ENCODE data around the gene PTPRG. TPM values are rescaled to one million over a fixed set of nuclear protein-coding genes. Genes with fewer than 3 reads are reported as not detected.

PTPRG gene
- total and polyA plus RNA-seq, 2 donors (not counting 3 experiments of a cell fraction or from before 2014, with no cell fraction given), result 8.9 to 39.1 TPM

GRCh38 chr3:62028236-62028635 is 466.9 kb downstream of the PTPRG start:
- Histone ChIP-seq H3K79me2 (ENCODE audit: control insufficient read depth, insufficient read depth, low read length) (no peaks in the 10 kb centered on the region), H3K9me3 (replicated peaks; ENCODE audit: control insufficient read depth, insufficient read depth, low read length) (no peaks in the 10 kb centered on the region), H3K4me1 (ENCODE audit: control insufficient read depth, extremely low read depth, insufficient read depth, low read length) (no peaks in the 10 kb centered on the region), H3K27me3 (ENCODE audit: control insufficient read depth in 2 of 2, insufficient read depth in 2 of 2, low read length in 2 of 2) (no peaks in the 10 kb centered on the region), H4K20me1 (replicated peaks; ENCODE audit: control insufficient read depth, extremely low read depth, insufficient read depth, low read length) (no peaks in the 10 kb centered on the region), H3K36me3 (ENCODE audit: control insufficient read depth in 2 of 2, extremely low read depth in 1 of 2, insufficient read depth in 2 of 2, low read length in 2 of 2) (no peaks in the 10 kb centered on the region), H3K4me3 (replicated peaks in 1 of 3; ENCODE audit: insufficient read depth in 1 of 3, low read depth in 1 of 3, low read length in 3 of 3) (no peak overlapping the region), H3K27ac (ENCODE audit: insufficient read depth, low read depth, low read length) (no peak overlapping the region), H3K9ac (replicated peaks; ENCODE audit: extremely low read depth, insufficient read depth, low read length) (no peak overlapping the region), H3K4me2 (ENCODE audit: insufficient read depth, low read length) (no peak overlapping the region), H2AFZ (ENCODE audit: low read depth, low read length) (no peak overlapping the region), H3K9me1 (replicated peaks; ENCODE audit: control insufficient read depth, extremely low read depth, insufficient read depth, low read length) (no peaks in the 10 kb centered on the region)
- dilution Hi-C loops (cut with MboI; ENCODE audit: extremely low pct_ligation_motif_present, low sequenced_read_pairs) (no loop called here), intact Hi-C loops (cut with micrococcal nuclease) (no loop called here)
- no peak for DNase-seq (ENCODE audit: low read depth, low spot score)
- FAIRE-seq, result no peak
- BruUV-seq (replicated peaks), result no TSS peak
- CTCF ChIA-PET, result no interaction called here
- no peak for TF ChIP-seq FOS (IDR thresholded peaks at IDR 0.05; ENCODE audit: borderline replicate concordance, insufficient read depth, low read length)
- TF ChIP-seq, protein P1, sequence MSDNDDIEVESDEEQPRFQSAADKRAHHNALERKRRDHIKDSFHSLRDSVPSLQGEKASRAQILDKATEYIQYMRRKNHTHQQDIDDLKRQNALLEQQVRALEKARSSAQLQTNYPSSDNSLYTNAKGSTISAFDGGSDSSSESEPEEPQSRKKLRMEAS (IDR thresholded peaks at IDR 0.05; ENCODE audit: insufficient read depth, insufficient read length), result no peak
- TF ChIP-seq MYC (IDR thresholded peaks at IDR 0.05; ENCODE audit: low read depth, low read length), result no peak
- no peak for TF ChIP-seq POLR2A (IDR thresholded peaks at IDR 0.05; ENCODE audit: low read depth, low read length)
- no peak for TF ChIP-seq GATA2 (IDR thresholded peaks at IDR 0.05; ENCODE audit: insufficient read depth, insufficient read length, low read depth, low read length)
- TF ChIP-seq EZH2 (IDR thresholded peaks at IDR 0.05; ENCODE audit: borderline replicate concordance, low read depth, low read length, severe bottlenecking), result no peak
- TF ChIP-seq, protein P2, sequence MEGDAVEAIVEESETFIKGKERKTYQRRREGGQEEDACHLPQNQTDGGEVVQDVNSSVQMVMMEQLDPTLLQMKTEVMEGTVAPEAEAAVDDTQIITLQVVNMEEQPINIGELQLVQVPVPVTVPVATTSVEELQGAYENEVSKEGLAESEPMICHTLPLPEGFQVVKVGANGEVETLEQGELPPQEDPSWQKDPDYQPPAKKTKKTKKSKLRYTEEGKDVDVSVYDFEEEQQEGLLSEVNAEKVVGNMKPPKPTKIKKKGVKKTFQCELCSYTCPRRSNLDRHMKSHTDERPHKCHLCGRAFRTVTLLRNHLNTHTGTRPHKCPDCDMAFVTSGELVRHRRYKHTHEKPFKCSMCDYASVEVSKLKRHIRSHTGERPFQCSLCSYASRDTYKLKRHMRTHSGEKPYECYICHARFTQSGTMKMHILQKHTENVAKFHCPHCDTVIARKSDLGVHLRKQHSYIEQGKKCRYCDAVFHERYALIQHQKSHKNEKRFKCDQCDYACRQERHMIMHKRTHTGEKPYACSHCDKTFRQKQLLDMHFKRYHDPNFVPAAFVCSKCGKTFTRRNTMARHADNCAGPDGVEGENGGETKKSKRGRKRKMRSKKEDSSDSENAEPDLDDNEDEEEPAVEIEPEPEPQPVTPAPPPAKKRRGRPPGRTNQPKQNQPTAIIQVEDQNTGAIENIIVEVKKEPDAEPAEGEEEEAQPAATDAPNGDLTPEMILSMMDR (IDR thresholded peaks at IDR 0.05; ENCODE audit: extremely low read depth in 1 of 2, insufficient read depth in 1 of 2, low read depth in 1 of 2, low read length in 2 of 2), result no peak
- no peak for TF ChIP-seq POLR2AphosphoS5 (IDR thresholded peaks at IDR 0.05; ENCODE audit: insufficient read depth, low read depth, low read length)
- TF ChIP-seq JUN (IDR thresholded peaks at IDR 0.05; ENCODE audit: borderline replicate concordance, insufficient read depth, insufficient read length, low read depth), result no peak
- POLR2A ChIA-PET, result no interaction called here
